Fibroblast of skin of scalp (primary cell): ENCODE results near the gene JOSD2.

Experiments
- DNase-seq: peaks from one replicate; pipeline ENCODE4 v3.0.0-alpha.2; 2013

The JOSD2 gene

GRCh38 chr19:50493171-50493570 is 17.8 kb downstream of the JOSD2 start:
- DNase-seq, result no peak

DNA sequence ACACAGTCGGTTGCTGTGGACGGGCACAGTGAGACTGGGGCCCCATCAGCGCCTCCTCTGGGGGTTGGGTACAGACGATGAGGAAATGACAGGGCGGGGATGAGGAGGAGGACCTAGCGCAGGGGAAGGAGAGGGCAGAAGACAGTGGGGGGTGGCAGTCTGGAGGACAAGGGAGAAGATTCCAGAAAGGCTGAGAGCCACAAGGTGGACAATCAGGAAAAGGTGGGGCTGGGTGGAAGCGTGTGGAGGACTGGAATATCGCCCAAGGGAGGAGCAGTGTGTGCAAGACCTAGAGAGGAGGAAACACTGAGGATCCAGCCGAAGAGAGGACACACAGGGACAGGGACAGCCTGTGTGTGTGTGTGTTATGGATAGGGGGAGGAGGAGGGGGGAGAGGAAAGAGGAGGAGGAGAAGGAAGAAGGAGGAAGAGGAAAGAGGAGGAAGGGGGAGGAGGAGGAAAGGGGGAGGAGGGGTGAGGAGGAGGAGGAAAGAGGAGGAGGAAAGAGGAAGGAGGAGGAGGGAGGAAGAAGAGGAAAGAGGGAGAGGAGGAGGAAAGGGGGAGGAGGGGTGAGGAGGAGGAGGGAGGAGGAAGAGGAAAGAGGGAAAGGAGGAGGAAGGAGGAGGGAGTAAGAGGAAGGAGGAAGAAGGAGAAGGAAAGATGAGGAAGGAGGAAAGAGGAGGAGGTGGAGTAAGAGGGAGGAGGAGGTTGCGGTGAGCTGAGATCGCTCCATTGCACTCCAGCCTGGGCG is 18.5 kb downstream of the JOSD2 start:
- DNase-seq, result no peak

- no peak for DNase-seq
Observed at GRCh38 chr19:50490991-50491472, 20.0 kb downstream of the JOSD2 start.

- DNase-seq, result no peak
Observed at GRCh38 chr19:50490411-50490811, 20.6 kb downstream of the JOSD2 start.

- DNase-seq, result no peak
Observed at GRCh38 chr19:50489461-50490011, 21.5 kb downstream of the JOSD2 start.

GRCh38 chr19:50488389-50489194 is 22.4 kb downstream of the JOSD2 start:
- no peak for DNase-seq

DNA sequence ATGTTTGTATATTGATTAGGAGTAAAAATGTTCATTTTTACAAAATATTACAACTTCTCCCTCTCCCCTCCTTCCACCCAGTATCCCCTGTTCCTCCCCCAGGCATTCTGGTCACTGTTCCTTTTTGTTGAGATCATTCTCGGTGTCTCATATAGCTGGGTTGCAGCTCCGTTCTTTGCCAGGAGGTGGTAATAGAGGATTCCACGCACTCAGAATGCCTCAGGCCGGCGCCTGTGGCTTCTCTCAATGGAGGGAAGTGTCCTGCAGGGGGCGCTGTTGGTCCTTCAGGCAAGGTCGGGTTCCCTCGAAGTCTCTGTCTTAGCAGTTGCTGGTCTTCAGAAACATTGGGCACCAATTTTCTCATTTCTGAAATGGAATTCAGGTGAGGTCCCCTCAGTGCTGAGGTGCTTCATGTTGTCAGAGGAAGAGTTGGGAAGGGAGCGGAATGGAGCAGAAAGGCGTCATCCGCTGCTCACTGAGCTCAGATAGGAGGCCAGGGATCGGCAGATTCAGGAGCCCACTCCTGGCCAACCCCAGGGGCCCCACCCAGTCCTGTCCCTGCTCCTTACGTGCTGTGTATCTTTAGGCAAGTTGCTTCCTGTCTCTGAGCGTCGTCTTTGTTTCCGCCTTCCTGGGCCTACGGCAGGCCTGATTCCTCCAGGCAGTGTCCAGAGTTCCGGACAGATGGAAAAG is 24.0 kb downstream of the JOSD2 start:
- DNase-seq, result peak; percentile 36

DNA sequence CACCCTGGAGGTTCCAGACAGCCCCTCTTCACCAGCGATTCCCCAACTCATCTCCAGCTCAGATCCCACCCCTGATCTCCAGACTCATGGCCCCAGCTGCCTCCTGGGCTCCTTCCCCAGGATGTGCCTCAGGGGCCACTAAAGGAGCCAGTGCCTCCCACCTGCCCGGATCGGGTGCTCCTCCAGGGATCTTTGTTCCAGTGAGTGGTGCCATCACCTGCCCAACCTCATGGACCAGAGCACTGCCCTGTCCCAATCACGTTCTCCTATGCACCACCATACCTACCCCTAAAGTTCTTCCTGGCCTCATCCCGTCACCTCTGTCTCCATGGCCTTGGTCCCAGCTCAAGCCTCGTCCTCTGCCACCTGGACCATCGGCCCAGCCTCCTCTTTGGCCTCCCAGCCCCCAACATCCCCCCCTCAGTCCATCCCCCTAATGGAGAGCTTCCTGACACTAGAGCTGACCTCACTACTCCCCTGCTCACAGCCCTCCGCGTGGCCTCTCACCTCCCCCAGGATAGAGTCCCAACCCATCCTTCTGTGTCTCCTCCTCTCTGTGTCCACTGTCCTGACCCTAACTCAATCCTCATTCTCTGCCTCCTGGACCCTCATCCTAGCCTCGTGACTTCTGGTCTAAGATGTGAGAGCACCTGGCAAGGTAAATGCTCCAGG is 25.6 kb downstream of the JOSD2 start:
- no peak for DNase-seq

GRCh38 chr19:50482916-50483315 is 28.1 kb downstream of the JOSD2 start:
- DNase-seq, result no peak

DNA sequence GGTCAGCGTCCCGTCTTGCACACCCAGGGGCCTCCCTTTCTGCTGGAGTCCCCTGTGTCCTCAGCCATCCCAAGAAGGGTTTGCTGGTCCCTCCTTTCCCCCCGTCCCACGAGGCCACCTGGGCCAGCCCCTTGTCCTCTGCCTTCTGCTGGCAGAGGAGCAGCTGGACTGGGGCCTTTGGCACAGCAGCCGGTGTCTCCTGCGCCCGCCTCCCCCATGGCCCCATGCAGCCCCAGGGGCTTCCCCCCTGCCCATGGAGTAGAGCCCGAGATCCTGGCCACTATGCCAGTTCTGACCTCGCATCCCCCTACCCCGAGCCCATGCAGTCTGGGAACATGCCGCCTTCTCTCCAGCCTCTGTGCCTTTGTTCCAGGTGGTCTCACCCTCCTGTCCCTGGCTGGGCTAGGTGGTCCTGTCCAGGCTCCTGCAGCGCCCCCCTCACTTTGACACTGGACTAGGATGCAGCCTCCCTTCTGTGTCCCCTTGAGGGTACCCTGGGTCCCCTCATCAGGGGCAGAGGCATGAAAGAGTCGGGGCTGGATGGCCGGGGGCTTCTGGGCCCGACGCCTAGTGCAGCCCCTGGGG is 28.6 kb downstream of the JOSD2 start:
- DNase-seq, result no peak

DNA sequence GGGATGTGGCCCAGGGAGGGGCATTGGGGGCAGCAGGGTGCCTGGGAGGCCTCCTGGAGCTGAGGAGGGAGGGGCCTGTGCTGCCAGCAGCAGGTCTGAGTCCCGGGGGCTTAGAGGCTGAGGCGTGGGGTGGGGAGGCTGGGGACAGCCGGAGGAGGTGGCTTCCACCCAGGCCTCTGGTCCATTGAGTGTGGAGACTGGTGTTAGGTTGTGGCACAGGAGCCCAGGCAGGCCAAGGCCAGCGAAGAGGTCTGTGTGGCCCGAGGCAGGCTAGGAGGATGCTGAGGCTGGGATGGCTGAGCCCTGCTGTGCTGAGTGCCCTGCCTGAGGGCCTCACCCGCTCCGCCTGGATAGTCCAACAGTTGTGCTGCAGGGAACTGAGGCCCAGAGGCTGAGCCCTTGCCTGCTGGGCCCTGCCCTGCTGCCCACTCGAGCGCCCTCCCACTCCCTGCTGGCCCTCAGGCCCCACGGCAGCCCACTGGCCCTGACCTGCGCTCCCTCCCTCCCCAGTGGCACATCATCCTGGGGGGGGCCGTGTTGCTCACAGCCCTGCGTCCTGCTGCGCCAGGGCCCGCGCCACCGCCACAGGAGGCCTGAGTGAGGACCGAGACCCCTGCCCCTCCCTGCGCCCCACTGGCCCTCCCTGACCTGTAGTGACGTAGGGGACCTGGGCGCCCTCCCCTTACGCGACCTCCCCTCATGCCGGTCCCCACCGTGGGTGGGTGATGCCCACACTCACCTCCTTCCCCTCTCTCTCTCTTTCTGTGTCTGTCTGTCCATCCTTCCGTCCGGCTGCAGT is 29.4 kb downstream of the JOSD2 start:
- DNase-seq, result no peak

- no peak for DNase-seq
Observed at GRCh38 chr19:50480281-50481111, 30.5 kb downstream of the JOSD2 start.

DNA sequence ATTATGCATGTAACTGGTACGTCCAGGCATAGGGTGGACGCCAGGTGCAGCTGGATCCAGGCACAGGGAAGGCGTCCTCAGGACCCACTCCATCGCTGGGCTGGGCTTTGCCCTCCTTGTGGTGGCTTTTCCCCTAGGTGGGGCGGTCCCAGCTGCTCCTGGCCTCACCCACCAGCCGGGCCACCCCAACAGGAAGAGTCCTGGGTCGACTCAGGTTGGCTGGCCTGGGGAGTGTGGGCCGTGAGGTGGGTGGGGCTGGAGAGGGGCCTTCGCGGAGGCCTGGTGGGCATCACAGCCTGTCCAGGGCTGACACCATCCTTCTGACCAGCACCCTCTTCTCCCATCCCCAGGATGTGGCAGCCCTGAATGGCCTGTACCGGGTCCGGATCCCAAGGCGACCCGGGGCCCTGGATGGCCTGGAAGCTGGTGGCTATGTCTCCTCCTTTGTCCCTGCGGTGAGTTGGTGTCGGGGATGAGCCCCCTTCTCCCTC is 31.2 kb downstream of the JOSD2 start:
- DNase-seq, result no peak

GRCh38 chr19:50478901-50479715 is 31.9 kb downstream of the JOSD2 start:
- peak; percentile 43 for DNase-seq

DNA sequence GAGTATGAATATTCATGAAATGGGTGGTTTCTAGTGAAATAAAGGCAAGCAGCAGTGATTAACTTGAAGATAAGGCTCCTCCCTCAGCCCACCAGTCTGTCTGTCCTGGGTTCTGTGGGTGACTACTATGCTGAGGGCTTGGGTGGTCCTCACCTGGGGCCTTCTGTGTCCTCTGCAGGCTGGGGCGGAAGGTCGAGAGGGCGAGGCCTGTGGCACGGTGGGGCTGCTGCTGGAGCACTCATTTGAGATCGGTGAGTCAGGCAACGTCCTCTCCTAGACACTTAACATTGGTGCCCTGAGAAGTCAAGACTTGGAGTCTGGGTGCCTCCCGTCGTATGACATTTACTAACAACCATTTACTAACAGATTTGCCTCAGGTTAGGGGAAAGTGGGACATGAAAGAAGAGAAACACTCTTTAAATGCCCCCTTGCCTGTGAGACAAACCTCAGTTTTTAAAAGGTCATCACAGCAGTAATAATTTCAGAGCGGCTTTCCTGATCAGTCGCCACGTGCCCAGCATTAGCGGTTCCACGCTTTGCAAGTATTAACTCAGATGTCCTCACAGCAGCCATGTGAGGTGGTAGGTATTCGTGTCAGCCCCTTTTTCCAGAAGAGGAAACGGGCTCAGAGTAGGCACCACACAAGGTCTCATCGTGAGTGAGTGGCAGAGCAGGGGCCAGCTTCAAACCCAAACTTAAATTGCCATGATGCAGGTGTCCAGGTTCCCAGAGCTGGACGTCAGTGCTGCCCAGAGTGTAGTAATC is 33.1 kb downstream of the JOSD2 start:
- no peak for DNase-seq

GRCh38 chr19:50476907-50477238 is 34.1 kb downstream of the JOSD2 start:
- DNase-seq, result no peak

GRCh38 chr19:50476224-50476906 is 34.6 kb downstream of the JOSD2 start, which contains the start of the genes EMC10 and GARIN5A:
Gene EMC10, plus strand, starts transcription at chr19:50476507. Its CDS starts 38 bp downstream, at chr19:50476545.
Gene GARIN5A, minus strand, starts transcription at chr19:50476848. Its CDS starts 460 bp downstream, at chr19:50476388.
- peak; percentile 94 for DNase-seq
